ENCODE measurements around the gene SUSD1. TPM values are rescaled to one million over a fixed set of nuclear protein-coding genes. Genes with fewer than 3 reads are reported as not detected.

Gene SUSD1
- total and polyA plus RNA-seq, 9 of the 15 experiments (the other 6 are each of a cell fraction or from before 2014, with no cell fraction given) = 10.9 to 44.4 (median 36.1) TPM

- TF ChIP-seq CREB3L1 (IDR thresholded peaks at IDR 0.05; ENCODE audit: borderline replicate concordance, low read depth) = no peak
- no peak for TF ChIP-seq TEAD2 (tag; IDR thresholded peaks at IDR 0.05)
- TF ChIP-seq ARID1B (IDR thresholded peaks at IDR 0.05) = peak; percentile 49; the same call in 1 of the 2 replicates
- TF ChIP-seq MEF2D (tag; conservative IDR thresholded peaks at IDR 0.05; ENCODE audit: low read depth) = peak; percentile 75
- 0 out of 2 replicates have a peak, but pooled peaks have one; percentile 63 for TF ChIP-seq ZNF584 (CRISPR knock-in tag; IDR thresholded peaks at IDR 0.05; ENCODE audit: low read depth)
- TF ChIP-seq ZNF655 (CRISPR knock-in tag; IDR thresholded peaks at IDR 0.05) = no peak
- 0 out of 2 replicates have a peak, but pooled peaks have one; percentile 49 for TF ChIP-seq NFRKB (IDR thresholded peaks at IDR 0.05; ENCODE audit: low read depth)
- TF ChIP-seq CHD7 (IDR thresholded peaks at IDR 0.05; ENCODE audit: low read depth, low read length) = no peak
- TF ChIP-seq SP1 (CRISPR knock-in tag; IDR thresholded peaks at IDR 0.05) = no peak
- TF ChIP-seq RFX5 (IDR thresholded peaks at IDR 0.05; ENCODE audit: low read depth, low read length) = no peak
- peak; percentile 85 for TF ChIP-seq HDGF (IDR thresholded peaks at IDR 0.05)
- peak; percentile 77 for TF ChIP-seq ZNF766 (CRISPR knock-in tag; conservative IDR thresholded peaks at IDR 0.05)
- TF ChIP-seq L3MBTL2 (IDR thresholded peaks at IDR 0.05) = peak; percentile 73
- no peak for TF ChIP-seq FOXK1 (CRISPR knock-in tag; IDR thresholded peaks at IDR 0.05; ENCODE audit: borderline replicate concordance)
Observed at GRCh38 chr9:112069318-112070169, 105.6 kb downstream of the SUSD1 start (continued).

All from K562 (cell line).